H1 (cell line): ENCODE measurements around the gene VIPR2. TPM values are rescaled to one million over a fixed set of nuclear protein-coding genes. Genes with fewer than 3 reads are reported as not detected.

Experiments used
- CTCF ChIA-PET: fragments of 300-600 bp; sonication (Branson Sonifier 250); formaldehyde crosslinking; loops from one replicate; lab custom pipeline; 2021; ENCODE audit not compliant: partially characterized antibody; lab: Charles Lee
- POLR2A ChIA-PET: fragments of 300-600 bp; sonication (Branson Sonifier 250); formaldehyde crosslinking; loops from one replicate; lab custom pipeline; 2021; ENCODE audit warnings: inconsistent platforms; ENCODE audit not compliant: partially characterized antibody; lab: Charles Lee
- DNase-seq, 2 experiments: peaks; one replicate each; pipeline versions ENCODE4 v3.0.0 to v3.0.0-alpha.2; 2010 to 2022; ENCODE audit warnings: low spot score in 2 of 2, low read depth in 1 of 2, mixed read lengths in 1 of 2
- FAIRE-seq: peaks from 2 replicates; lab custom pipeline; 2011; peaks lifted over from hg19 to GRCh38; lab: Jason Lieb, UNC
- H2AFZ ChIP-seq: 2 replicates; pipeline ENCODE4 v1.8.1; 2012; ENCODE audit warnings: low read length, inconsistent platforms
- H2AK5ac ChIP-seq: 2 replicates; pipeline ENCODE4 v1.6.1; 2013; ENCODE audit warnings: low read depth, low read length
- H2BK120ac ChIP-seq: replicated peaks from 2 replicates; pipeline ENCODE3; 2013; ENCODE audit warnings: low read depth, low read length, inconsistent platforms
- H2BK12ac ChIP-seq: 2 replicates; pipeline ENCODE4 v1.6.1; 2013; ENCODE audit warnings: low read depth, low read length
- H2BK15ac ChIP-seq: 2 replicates; pipeline ENCODE4 v1.6.1; 2013; ENCODE audit warnings: low read length
- H2BK20ac ChIP-seq: 2 replicates; pipeline ENCODE4 v1.6.1; 2013; ENCODE audit warnings: low read length
- H2BK5ac ChIP-seq: 2 replicates; pipeline ENCODE4 v1.6.1; 2013; ENCODE audit warnings: low read depth, low read length
- H3K14ac ChIP-seq: 2 replicates; pipeline ENCODE4 v1.6.1; 2013; ENCODE audit warnings: inconsistent platforms; ENCODE audit not compliant: insufficient read length
- H3K18ac ChIP-seq: 2 replicates; pipeline ENCODE4 v1.6.1; 2013; ENCODE audit warnings: low read length; ENCODE audit errors: extremely low read depth
- H3K23ac ChIP-seq: 2 replicates; pipeline ENCODE4 v1.6.1; 2013; ENCODE audit warnings: inconsistent platforms; ENCODE audit not compliant: insufficient read length
- H3K23me2 ChIP-seq: 2 replicates; pipeline ENCODE4 v1.6.1; 2013; ENCODE audit warnings: low read depth, low read length
- H3K27ac ChIP-seq: 2 replicates; pipeline ENCODE4 v1.6.1; 2011; ENCODE audit warnings: low read depth, low read length, inconsistent platforms
- H3K27me3 ChIP-seq, 4 experiments: replicated peaks in 1 of 4; 1 replicate in 1 of 4; 2 replicates in 3 of 4; pipeline versions ENCODE4 v1.6.1 to v1.8.1; 2011 to 2013; ENCODE audit warnings: low read length in 3 of 4, mild to moderate bottlenecking in 3 of 4, inconsistent platforms in 2 of 4, mixed read lengths in 2 of 4, moderate library complexity in 1 of 4; ENCODE audit not compliant: control insufficient read depth in 3 of 4, insufficient read depth in 3 of 4; ENCODE audit errors: extremely low read depth in 1 of 4
- H3K36me3 ChIP-seq, 4 experiments: 2 replicates each; pipeline versions ENCODE4 v1.6.1 to v1.8.1; 2011 to 2013; ENCODE audit warnings: mild to moderate bottlenecking in 4 of 4, low read length in 3 of 4, moderate library complexity in 2 of 4, control low read depth in 1 of 4, inconsistent platforms in 1 of 4; ENCODE audit not compliant: insufficient read depth in 4 of 4, control insufficient read depth in 2 of 4
- H3K4ac ChIP-seq: replicated peaks from 2 replicates; pipeline ENCODE3; 2013; ENCODE audit warnings: low read length, low read depth, mixed read lengths, inconsistent platforms; ENCODE audit not compliant: insufficient read length
- H3K4me1 ChIP-seq, 4 experiments: replicated peaks in 1 of 4; 1 replicate in 1 of 4; 2 replicates in 3 of 4; pipeline versions ENCODE4 v1.6.1 to v1.8.1; 2011 to 2013; ENCODE audit warnings: low read length in 3 of 4, inconsistent platforms in 2 of 4, mixed read lengths in 1 of 4; ENCODE audit not compliant: insufficient read depth in 4 of 4, control insufficient read depth in 3 of 4
- H3K4me2 ChIP-seq, 2 experiments: 2 replicates each; pipeline versions ENCODE4 v1.6.1 to v1.8.1; 2011 to 2013; ENCODE audit warnings: low read depth in 2 of 2, low read length in 2 of 2, control low read depth in 1 of 2, inconsistent platforms in 1 of 2, mild to moderate bottlenecking in 1 of 2; ENCODE audit not compliant: insufficient read depth in 1 of 2
- H3K4me3 ChIP-seq, 4 experiments: fragments of 200-600, 300-600 bp in 1 of 4; sonication (generic), shearing (Covaris generic), sonication (Bioruptor Twin) in 1 of 4; 2 replicates each; pipeline versions ENCODE4 v1.5.1 to v1.8.1; 2011 to 2016; ENCODE audit warnings: low read length in 4 of 4, low read depth in 3 of 4, control low read depth in 2 of 4, inconsistent platforms in 2 of 4, mild to moderate bottlenecking in 2 of 4, mixed read lengths in 1 of 4, moderate library complexity in 1 of 4; ENCODE audit not compliant: insufficient read depth in 2 of 4; ENCODE audit errors: extremely low read depth in 1 of 4
- H3K56ac ChIP-seq: replicated peaks from 2 replicates; pipeline ENCODE3; 2013; ENCODE audit warnings: low read depth, mild to moderate bottlenecking, mixed read lengths, low read length, inconsistent platforms; ENCODE audit not compliant: insufficient read length
- H3K79me1 ChIP-seq: 2 replicates; pipeline ENCODE4 v1.6.1; 2013; ENCODE audit warnings: low read depth, low read length, control low read depth
- H3K79me2 ChIP-seq, 2 experiments: 2 replicates each; pipeline versions ENCODE4 v1.6.1 to v1.8.1; 2012 to 2013; ENCODE audit warnings: low read length in 2 of 2, mild to moderate bottlenecking in 2 of 2, inconsistent platforms in 1 of 2; ENCODE audit not compliant: insufficient read depth in 2 of 2, control insufficient read depth in 1 of 2
- H3K9ac ChIP-seq, 4 experiments: replicated peaks in 1 of 4; 1 replicate in 1 of 4; 2 replicates in 3 of 4; pipeline versions ENCODE4 v1.6.1 to v1.8.1; 2011 to 2013; ENCODE audit warnings: low read depth in 3 of 4, low read length in 3 of 4, control low read depth in 2 of 4, mild to moderate bottlenecking in 2 of 4, moderate library complexity in 2 of 4, inconsistent platforms in 1 of 4; ENCODE audit errors: extremely low read depth in 1 of 4
- H3K9me3 ChIP-seq, 2 experiments: 2 replicates each; pipeline versions ENCODE4 v1.6.1 to v1.8.1; 2012 to 2013; ENCODE audit warnings: mild to moderate bottlenecking in 2 of 2, moderate library complexity in 2 of 2, control low read depth in 1 of 2, inconsistent platforms in 1 of 2, low read depth in 1 of 2, low read length in 1 of 2, mixed read lengths in 1 of 2; ENCODE audit not compliant: insufficient read depth in 2 of 2
- H4K20me1 ChIP-seq, 2 experiments: replicated peaks in 1 of 2; 2 replicates each; pipeline versions ENCODE3 to v1.8.1; 2011 to 2013; ENCODE audit warnings: inconsistent platforms in 2 of 2, low read length in 2 of 2, mild to moderate bottlenecking in 1 of 2; ENCODE audit not compliant: insufficient read depth in 2 of 2, control insufficient read depth in 1 of 2
- H4K5ac ChIP-seq: 2 replicates; pipeline ENCODE4 v1.6.1; 2013; ENCODE audit warnings: low read length, low read depth, mixed read lengths, inconsistent platforms; ENCODE audit not compliant: insufficient read length
- H4K8ac ChIP-seq: 2 replicates; pipeline ENCODE4 v1.8.0; 2013; ENCODE audit warnings: mild to moderate bottlenecking, moderate library complexity, low read length, inconsistent platforms; ENCODE audit not compliant: insufficient read depth; ENCODE audit errors: extremely low read depth
- H4K91ac ChIP-seq: replicated peaks from 2 replicates; pipeline ENCODE3; 2013; ENCODE audit warnings: low read length, mixed read lengths, inconsistent platforms; ENCODE audit not compliant: insufficient read length
- BACH1 ChIP-seq: IDR thresholded peaks from 2 replicates; pipeline ENCODE4 v1.6.1; 2012; ENCODE audit warnings: low read length, improper control_type of control experiment
- CHD1 ChIP-seq: IDR thresholded peaks from 2 replicates; pipeline ENCODE4 v1.6.1; 2012; ENCODE audit warnings: low read depth, low read length, improper control_type of control experiment
- FOSL1 ChIP-seq: IDR thresholded peaks from 2 replicates; pipeline ENCODE4 v1.6.1; 2011; ENCODE audit warnings: mild to moderate bottlenecking, low read depth, low read length, moderate library complexity; ENCODE audit not compliant: insufficient read depth
- GABPA ChIP-seq: IDR thresholded peaks from 2 replicates; pipeline ENCODE4 v1.6.1; 2011; ENCODE audit warnings: mild to moderate bottlenecking, low read length, moderate library complexity, borderline replicate concordance; ENCODE audit not compliant: insufficient read depth
- JUN ChIP-seq: IDR thresholded peaks from 2 replicates; pipeline ENCODE4 v1.6.1; 2011; ENCODE audit warnings: low read depth, mild to moderate bottlenecking, improper control_type of control experiment, low read length
- MAFK ChIP-seq: IDR thresholded peaks from 2 replicates; pipeline ENCODE4 v1.6.1; 2012; ENCODE audit warnings: low read depth, mild to moderate bottlenecking, improper control_type of control experiment, low read length
- POLR2A ChIP-seq, 2 experiments: IDR thresholded peaks; 1 replicate in 1 of 2; 2 replicates in 1 of 2; pipeline ENCODE4 v1.6.1; 2011; ENCODE audit warnings: low read depth in 2 of 2, low read length in 2 of 2, mild to moderate bottlenecking in 2 of 2; ENCODE audit errors: control extremely low read depth in 1 of 2
- POU5F1 ChIP-seq: IDR thresholded peaks from 2 replicates; pipeline ENCODE4 v1.6.1; 2011; ENCODE audit warnings: low read depth, mild to moderate bottlenecking, low read length, moderate library complexity
- SIRT6 ChIP-seq: IDR thresholded peaks from one replicate; pipeline ENCODE4 v1.7.1; 2012; ENCODE audit warnings: low read length, inconsistent platforms
- TAF7 ChIP-seq: optimal IDR thresholded peaks from 2 replicates; pipeline ENCODE3; 2011; ENCODE audit warnings: low read depth, mild to moderate bottlenecking, inconsistent platforms, low read length, moderate library complexity, borderline replicate concordance
- TBP ChIP-seq: IDR thresholded peaks from 2 replicates; pipeline ENCODE4 v1.6.1; 2011; ENCODE audit warnings: low read depth, low read length, improper control_type of control experiment
- TEAD4 ChIP-seq: IDR thresholded peaks from 2 replicates; pipeline ENCODE4 v1.6.1; 2012; ENCODE audit warnings: low read depth, low read length, inconsistent platforms, mixed read lengths
- YY1 ChIP-seq: IDR thresholded peaks from 2 replicates; pipeline ENCODE4 v1.6.1; 2011; ENCODE audit warnings: low read depth, mild to moderate bottlenecking, low read length
- ZNF274 ChIP-seq: IDR thresholded peaks from 2 replicates; pipeline ENCODE4 v1.7.0; 2012; ENCODE audit warnings: low read length, borderline replicate concordance; ENCODE audit errors: extremely low read depth
- WGBS, 2 experiments: shearing (Covaris generic) in 1 of 2; methylation state at CpG; one replicate each; pipeline versions ENCODE4 v1.1.6 to v1.1.7; 2013 to 2015; ENCODE audit warnings: low lambda C conversion rate in 2 of 2, mixed read lengths in 2 of 2, inconsistent platforms in 1 of 2, low coverage in 1 of 2, missing lambda C conversion rate in 1 of 2; ENCODE audit not compliant: insufficient replicate concordance in 2 of 2, insufficient coverage in 1 of 2, insufficient read length in 1 of 2; ENCODE audit errors: extremely low coverage in 1 of 2, missing lambda C conversion rate in 1 of 2; 5-methylcytosine and 5-hydroxymethylcytosine counted together
- polyA plus RNA-seq, 7 experiments: library from polyadenylated mRNA; depleted of rRNA in 3 of 7; stranded (reverse) in 5 of 7; unstranded in 2 of 7; fragments of >200 nt in 5 of 7; fragments of 200-250 nt in 2 of 7; gene quantifications; 1 replicate in 5 of 7; 2 replicates in 1 of 7; 4 replicates in 1 of 7; pipeline versions ENCODE4 v1.2.1 to v1.2.3, GENCODE V29; 2011 to 2013; ENCODE audit warnings: missing spikeins in 2 of 7, mixed read lengths in 2 of 7
- total RNA-seq: library from RNA; stranded (reverse); fragmentation: NEBNext Ultra II Directional; extraction: Animal tissue kit (Norgen Biotek cat#: 25700); gene quantifications from 2 replicates; pipeline ENCODE4 v1.2.1, GENCODE V29; 2021
- TF ChIP-seq, protein P1 (sequence below): IDR thresholded peaks from 2 replicates; pipeline ENCODE4 v1.6.1; 2012; ENCODE audit warnings: inconsistent platforms

The VIPR2 gene
- total and polyA plus RNA-seq, 2 of the 8 experiments (the other 6 are each of a cell fraction or from before 2014, with no cell fraction given), result 2.4 to 6.3 TPM

DNA sequence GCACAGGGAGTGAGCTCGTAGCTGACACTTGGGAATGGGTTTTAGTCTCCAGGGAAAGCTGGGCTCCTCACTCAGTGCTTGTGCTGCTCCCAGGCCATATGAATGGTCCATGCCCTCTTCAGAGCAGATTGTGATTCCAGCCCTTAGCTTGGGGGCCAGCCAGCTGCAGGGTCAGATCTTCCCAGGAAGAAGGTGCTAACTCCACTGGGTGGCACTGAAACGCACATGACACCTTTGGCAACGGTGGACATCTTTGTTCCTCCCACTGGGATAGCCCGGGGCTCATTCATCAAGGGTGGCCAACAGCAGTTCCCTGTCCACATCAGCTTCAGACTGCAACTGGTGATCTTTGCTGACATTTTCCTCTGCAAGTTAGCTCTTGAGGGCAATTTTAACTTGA lies 159.1 kb downstream of the VIPR2 start:
- TF ChIP-seq GABPA (no peak), POLR2A (IDR thresholded peaks at IDR 0.05; ENCODE audit: control extremely low read depth in 1 of 2, low read depth in 2 of 2, low read length in 2 of 2) (no peak), TEAD4 (no peak), ZNF274 (no peak), JUN (no peak), BACH1 (no peak), SIRT6 (no peak), YY1 (no peak), TAF7 (no peak), TBP (no peak), FOSL1 (no peak), MAFK (no peak), CHD1 (no peak), POU5F1 (no peak)
- TF ChIP-seq, protein P1, sequence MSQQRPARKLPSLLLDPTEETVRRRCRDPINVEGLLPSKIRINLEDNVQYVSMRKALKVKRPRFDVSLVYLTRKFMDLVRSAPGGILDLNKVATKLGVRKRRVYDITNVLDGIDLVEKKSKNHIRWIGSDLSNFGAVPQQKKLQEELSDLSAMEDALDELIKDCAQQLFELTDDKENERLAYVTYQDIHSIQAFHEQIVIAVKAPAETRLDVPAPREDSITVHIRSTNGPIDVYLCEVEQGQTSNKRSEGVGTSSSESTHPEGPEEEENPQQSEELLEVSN, result no peak
- TF ChIP-seq, all 59 proteins: peak for 0
- H3K27ac ChIP-seq, result no peak overlapping the region
- no peaks in the 10 kb centered on the region; a peak in 1 of 8 replicates for H3K36me3 ChIP-seq
- H3K4ac ChIP-seq, result no peak overlapping the region
- no peak overlapping the region for H4K5ac ChIP-seq
- CTCF ChIA-PET, result interaction anchor here (0.6 to 1.4 kb wide), 2 partner anchors 9 to 33 kb away, joined by 4 to 12 read pairs; no protein-coding TSS in a partner anchor
- DNase-seq (no peak), FAIRE-seq (no peak)
- H3K23ac ChIP-seq, result no peak overlapping the region
- H2BK5ac ChIP-seq, result no peak overlapping the region
- H2BK15ac ChIP-seq, result no peak overlapping the region
- no peak overlapping the region for H2AK5ac ChIP-seq
- no peaks in the 10 kb centered on the region; a peak in 1 of 4 replicates for H3K79me2 ChIP-seq
- peaks cover 0 to 2% (median under 1%) of the 10 kb centered on the region in 4 experiments; a peak in 1 of 7 replicates for H3K27me3 ChIP-seq
- H3K79me1 ChIP-seq, result no peaks in the 10 kb centered on the region
- H2BK120ac ChIP-seq, result no peak overlapping the region
- H3K18ac ChIP-seq, result no peak overlapping the region
- no peak overlapping the region for H3K14ac ChIP-seq
- H3K9ac ChIP-seq, result no peak overlapping the region
- no peaks in the 10 kb centered on the region; a peak in 1 of 7 replicates for H3K4me1 ChIP-seq
- no peak overlapping the region for H4K8ac ChIP-seq
- POLR2A ChIA-PET, result no interaction called here
- peaks cover 8% of the 10 kb centered on the region; the same call in 1 of the 2 replicates for H3K23me2 ChIP-seq
- H4K20me1 ChIP-seq, result no peaks in the 10 kb centered on the region
- H3K4me3 ChIP-seq, result no peak overlapping the region
- no peak overlapping the region for H2AFZ ChIP-seq
- WGBS, 2 experiments, result 74% methylated on average over 4 of the region's 4 CpGs; no CpG with 5 or more reads in 1 of the 2 experiments
- H4K91ac ChIP-seq, result no peak overlapping the region
- no peak overlapping the region for H3K4me2 ChIP-seq
- H3K56ac ChIP-seq, result no peak overlapping the region
- peaks cover 45 to 60% of the 10 kb centered on the region in 2 experiments for H3K9me3 ChIP-seq
- no peak overlapping the region for H2BK20ac ChIP-seq
- no peak overlapping the region for H2BK12ac ChIP-seq
